HepG2 (cell line): ENCODE measurements around the gene GTF3A. TPM values are rescaled to one million over a fixed set of nuclear protein-coding genes. Genes with fewer than 3 reads are reported as not detected.

Experiments used
- AKNA ChIP-seq: sonication (generic); formaldehyde crosslinking; IDR thresholded peaks from 2 replicates; pipeline ENCODE4 v1.4.0; 2020; ENCODE audit warnings: missing genetic modification reagents, borderline replicate concordance
- CREB1 ChIP-seq, 2 experiments: fragments of 450-650 bp in 1 of 2; IDR thresholded peaks; 2 replicates each; pipeline ENCODE4 v1.6.1; 2016 to 2017; ENCODE audit warnings: control low read depth in 1 of 2, mild to moderate bottlenecking in 1 of 2, missing compliant biosample characterization in 1 of 2, missing genetic modification characterization in 1 of 2
- ELF1 ChIP-seq: sonication (generic); formaldehyde crosslinking; IDR thresholded peaks from 2 replicates; pipeline ENCODE4 v1.4.0; 2020; ENCODE audit warnings: missing genetic modification reagents
- ERF ChIP-seq: IDR thresholded peaks from 2 replicates; pipeline ENCODE4 v1.6.1; 2018; ENCODE audit warnings: missing biosample characterization, missing genetic modification reagents
- HNRNPUL1 ChIP-seq: fragments of 200-400 bp; formaldehyde crosslinking; IDR thresholded peaks from 2 replicates; pipeline ENCODE4 v1.6.1; 2017; ENCODE audit warnings: low read depth, mild to moderate bottlenecking, low read length, moderate library complexity
- HOXA3 ChIP-seq: sonication (generic); formaldehyde crosslinking; IDR thresholded peaks from 2 replicates; pipeline ENCODE4 v1.5.0; 2020; ENCODE audit warnings: missing genetic modification reagents
- IRX3 ChIP-seq: sonication (generic); formaldehyde crosslinking; IDR thresholded peaks from 2 replicates; pipeline ENCODE4 v1.8.1; 2023; ENCODE audit warnings: mild to moderate bottlenecking, low read depth, missing genetic modification reagents, borderline replicate concordance
- MAFK ChIP-seq, 2 experiments: IDR thresholded peaks in 1 of 2; conservative IDR thresholded peaks in 1 of 2; 2 replicates each; pipeline ENCODE4 v1.6.1; 2011; ENCODE audit warnings: improper control_type of control experiment in 2 of 2, low read length in 2 of 2
- POGZ ChIP-seq: sonication (generic); formaldehyde crosslinking; IDR thresholded peaks from 2 replicates; pipeline ENCODE4 v1.4.0; 2020; ENCODE audit warnings: mild to moderate bottlenecking, missing genetic modification reagents
- ZFX ChIP-seq: sonication (generic); formaldehyde crosslinking; IDR thresholded peaks from 2 replicates; pipeline ENCODE4 v1.4.0; 2020; ENCODE audit warnings: mild to moderate bottlenecking, low read depth, missing genetic modification reagents, moderate library complexity
- ZNF143 ChIP-seq: sonication (generic); formaldehyde crosslinking; IDR thresholded peaks from 2 replicates; pipeline ENCODE4 v1.4.0; 2020; ENCODE audit warnings: missing genetic modification reagents
- ZNF263 ChIP-seq: sonication (generic); formaldehyde crosslinking; IDR thresholded peaks from 2 replicates; pipeline ENCODE4 v1.4.0; 2020; ENCODE audit warnings: missing genetic modification reagents
- ZNF34 ChIP-seq: sonication (generic); formaldehyde crosslinking; IDR thresholded peaks from 2 replicates; pipeline ENCODE4 v1.4.0; 2020; ENCODE audit warnings: mild to moderate bottlenecking, missing genetic modification reagents, borderline replicate concordance
- ZNF432 ChIP-seq: sonication (generic); formaldehyde crosslinking; IDR thresholded peaks from 2 replicates; pipeline ENCODE4 v1.5.0; 2020; ENCODE audit warnings: missing genetic modification reagents, mild to moderate bottlenecking, borderline replicate concordance
- ZNF556 ChIP-seq: sonication (generic); formaldehyde crosslinking; IDR thresholded peaks from 2 replicates; pipeline ENCODE4 v1.4.0; 2020; ENCODE audit warnings: mild to moderate bottlenecking, missing genetic modification reagents, borderline replicate concordance
- ZNF782 ChIP-seq: sonication (generic); formaldehyde crosslinking; IDR thresholded peaks from 2 replicates; pipeline ENCODE4 v1.4.0; 2020; ENCODE audit warnings: missing genetic modification reagents, mild to moderate bottlenecking, borderline replicate concordance
- ZNF883 ChIP-seq: sonication (generic); formaldehyde crosslinking; IDR thresholded peaks from 2 replicates; pipeline ENCODE4 v1.5.1; 2020; ENCODE audit warnings: mild to moderate bottlenecking, missing genetic modification reagents; ENCODE audit errors: not compliant biosample characterization
- ZSCAN25 ChIP-seq: sonication (generic); formaldehyde crosslinking; IDR thresholded peaks from 2 replicates; pipeline ENCODE4 v1.8.0; 2022; ENCODE audit warnings: mild to moderate bottlenecking, missing genetic modification reagents
- polyA plus RNA-seq, 8 experiments: library from polyadenylated mRNA; depleted of rRNA in 3 of 8; stranded (reverse) in 7 of 8; unstranded in 1 of 8; fragments of >200 nt; fragmentation: Illumina TruSeq in 4 of 8; extraction: Trizol in 4 of 8; gene quantifications; 2 replicates each; pipeline versions ENCODE4 v1.2.1 to v1.2.3, GENCODE V29; 2011 to 2016; ENCODE audit warnings: low read depth in 4 of 8, missing spikeins in 1 of 8, mixed read lengths in 1 of 8; ENCODE audit not compliant: insufficient read depth in 1 of 8
- total RNA-seq, 5 experiments: library from RNA; depleted of rRNA; stranded (reverse); fragments of >200 nt; fragmentation: Illumina TruSeq; extraction: Trizol; gene quantifications; 2 replicates each; pipeline ENCODE4 v1.2.3, GENCODE V29; 2016; ENCODE audit warnings: low read depth in 1 of 5
- TF ChIP-seq, protein P1 (sequence below): fragments of 450-650 bp; IDR thresholded peaks from 2 replicates; pipeline ENCODE4 v1.6.1; 2016
- TF ChIP-seq, protein P2 (sequence below): sonication (generic); formaldehyde crosslinking; IDR thresholded peaks from 2 replicates; pipeline ENCODE4 v1.4.0; 2020; ENCODE audit warnings: mild to moderate bottlenecking, missing genetic modification reagents

The GTF3A gene
- total and polyA plus RNA-seq, 2 of the 13 experiments (the other 11 are each of a cell fraction or from before 2014, with no cell fraction given): 42.1 to 176 TPM

DNA sequence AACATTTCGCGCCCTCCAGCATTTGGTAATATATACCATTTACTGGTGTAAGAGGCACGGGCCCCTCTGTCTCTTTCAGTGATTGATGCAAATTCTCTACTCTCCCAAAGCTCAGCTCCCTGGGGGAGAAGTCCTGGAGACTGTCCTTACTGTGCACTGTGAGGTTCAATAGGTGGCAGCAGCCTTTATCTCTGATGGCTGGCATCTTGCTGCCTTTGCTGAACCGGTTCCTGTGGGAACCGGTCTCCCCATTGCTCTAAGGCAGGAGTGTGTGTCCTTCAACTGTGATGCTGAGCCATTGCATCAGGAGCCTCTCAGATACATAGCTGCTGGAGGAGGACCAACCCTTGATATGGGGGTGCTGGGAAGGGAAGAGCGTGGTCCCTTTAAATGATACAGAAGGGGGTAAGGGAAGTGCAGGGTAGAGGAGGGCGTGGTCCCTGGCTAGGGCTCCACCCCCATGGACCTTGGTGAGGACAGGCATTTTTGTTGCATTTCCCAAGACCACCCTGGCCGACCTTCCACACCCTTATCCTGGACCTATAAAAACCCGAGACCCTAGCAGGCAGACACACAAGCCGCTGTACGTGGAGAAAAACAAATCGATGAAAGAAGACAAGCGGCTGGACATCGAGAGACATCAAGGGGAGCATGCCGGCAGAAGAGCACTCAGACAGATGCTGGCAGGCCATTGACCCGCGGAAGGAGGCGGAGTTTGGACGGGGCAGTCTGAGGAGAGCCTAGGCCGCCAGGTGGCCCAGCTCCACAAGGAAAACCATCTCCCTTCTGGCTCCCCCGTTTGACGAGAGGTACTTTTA lies 41.1 kb upstream of the GTF3A start (continued):
- peak; percentile 21 for TF ChIP-seq ZNF883 (CRISPR knock-in tag)
- TF ChIP-seq ZNF143 (CRISPR knock-in tag): no peak
- TF ChIP-seq ERF (CRISPR knock-in tag): no peak
- no peak for TF ChIP-seq CREB1 (IDR thresholded peaks at IDR 0.05)
- TF ChIP-seq CREB1 (CRISPR knock-in tag; IDR thresholded peaks at IDR 0.05): no peak
- peak; percentile 39; the same call in 1 of the 2 replicates for TF ChIP-seq HOXA3 (CRISPR knock-in tag)
- TF ChIP-seq, protein P1, sequence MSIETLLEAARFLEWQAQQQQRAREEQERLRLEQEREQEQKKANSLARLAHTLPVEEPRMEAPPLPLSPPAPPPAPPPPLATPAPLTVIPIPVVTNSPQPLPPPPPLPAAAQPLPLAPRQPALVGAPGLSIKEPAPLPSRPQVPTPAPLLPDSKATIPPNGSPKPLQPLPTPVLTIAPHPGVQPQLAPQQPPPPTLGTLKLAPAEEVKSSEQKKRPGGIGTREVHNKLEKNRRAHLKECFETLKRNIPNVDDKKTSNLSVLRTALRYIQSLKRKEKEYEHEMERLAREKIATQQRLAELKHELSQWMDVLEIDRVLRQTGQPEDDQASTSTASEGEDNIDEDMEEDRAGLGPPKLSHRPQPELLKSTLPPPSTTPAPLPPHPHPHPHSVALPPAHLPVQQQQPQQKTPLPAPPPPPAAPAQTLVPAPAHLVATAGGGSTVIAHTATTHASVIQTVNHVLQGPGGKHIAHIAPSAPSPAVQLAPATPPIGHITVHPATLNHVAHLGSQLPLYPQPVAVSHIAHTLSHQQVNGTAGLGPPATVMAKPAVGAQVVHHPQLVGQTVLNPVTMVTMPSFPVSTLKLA: no peak
- TF ChIP-seq ZSCAN25 (CRISPR knock-in tag): peak; percentile 38; the same call in 1 of the 2 replicates
- no peak for TF ChIP-seq MAFK (conservative IDR thresholded peaks at IDR 0.05 in 1 of 2, IDR thresholded peaks at IDR 0.05 in 1 of 2; ENCODE audit: low read length in 2 of 2)
- no peak for TF ChIP-seq HNRNPUL1
- TF ChIP-seq IRX3 (CRISPR knock-in tag): no peak
- no peak for TF ChIP-seq ELF1 (CRISPR knock-in tag)
- TF ChIP-seq ZNF263 (CRISPR knock-in tag): peak; percentile 65; the same call in 1 of the 2 replicates
- no peak for TF ChIP-seq AKNA (CRISPR knock-in tag)
- peak; percentile 76; the same call in 1 of the 2 replicates for TF ChIP-seq ZNF782 (CRISPR knock-in tag)
- peak; percentile 65 for TF ChIP-seq ZFX (CRISPR knock-in tag)
- TF ChIP-seq ZNF556 (CRISPR knock-in tag): no peak
- TF ChIP-seq, protein P2, sequence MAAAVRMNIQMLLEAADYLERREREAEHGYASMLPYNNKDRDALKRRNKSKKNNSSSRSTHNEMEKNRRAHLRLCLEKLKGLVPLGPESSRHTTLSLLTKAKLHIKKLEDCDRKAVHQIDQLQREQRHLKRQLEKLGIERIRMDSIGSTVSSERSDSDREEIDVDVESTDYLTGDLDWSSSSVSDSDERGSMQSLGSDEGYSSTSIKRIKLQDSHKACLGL (CRISPR knock-in tag): 0 out of 2 replicates have a peak, but pooled peaks have one; percentile 21
- TF ChIP-seq ZNF34: no peak
- TF ChIP-seq ZNF432 (CRISPR knock-in tag): no peak
- peak; percentile 84 for TF ChIP-seq POGZ (CRISPR knock-in tag)
